AG04450 (cell line): ENCODE data around the gene C10orf90. TPM values are rescaled to one million over a fixed set of nuclear protein-coding genes. Genes with fewer than 3 reads are reported as not detected.

Experiments
- CTCF ChIA-PET: fragments of 300-600, 350-600 bp; formaldehyde crosslinking; extraction: SDS; loops from one replicate; lab custom pipeline; 2022; ENCODE audit warnings: antibody characterized with exemption, inconsistent platforms; lab: Charles Lee
- POLR2A ChIA-PET: fragments of 350-600 bp; formaldehyde crosslinking; extraction: SDS; loops from one replicate; lab custom pipeline; 2021; ENCODE audit warnings: antibody characterized with exemption, inconsistent platforms; lab: Yijun Ruan, JAX
- DNase-seq: peaks from one replicate; pipeline ENCODE4 v3.0.0-alpha.2; 2011; ENCODE audit warnings: low read depth, low spot score
- H3K27ac ChIP-seq: one replicate; pipeline ENCODE4 v1.5.1; 2012; ENCODE audit warnings: low read depth, low read length, control low read depth
- H3K27me3 ChIP-seq: one replicate; pipeline ENCODE4 v1.6.0; 2012; ENCODE audit warnings: low read length; ENCODE audit not compliant: control insufficient read depth, insufficient read depth
- H3K4me3 ChIP-seq: 2 replicates; pipeline ENCODE4 v1.5.1; 2011; ENCODE audit warnings: mild to moderate bottlenecking, low read depth, low read length, control low read depth
- H3K9me3 ChIP-seq: 2 replicates; pipeline ENCODE4 v1.5.1; 2012; ENCODE audit warnings: low read length; ENCODE audit not compliant: control insufficient read depth, insufficient read depth
- CTCF ChIP-seq: IDR thresholded peaks from 2 replicates; pipeline ENCODE4 v1.5.1; 2011; ENCODE audit warnings: low read depth, low read length, control low read depth, inconsistent platforms
- polyA plus RNA-seq: library from polyadenylated mRNA; depleted of rRNA; stranded (reverse); fragments of >200 nt; gene quantifications from 2 replicates; pipeline ENCODE4 v1.2.3, GENCODE V29; 2011

Gene C10orf90
- polyA plus RNA-seq, 1 experiment: 0.10 TPM

DNA sequence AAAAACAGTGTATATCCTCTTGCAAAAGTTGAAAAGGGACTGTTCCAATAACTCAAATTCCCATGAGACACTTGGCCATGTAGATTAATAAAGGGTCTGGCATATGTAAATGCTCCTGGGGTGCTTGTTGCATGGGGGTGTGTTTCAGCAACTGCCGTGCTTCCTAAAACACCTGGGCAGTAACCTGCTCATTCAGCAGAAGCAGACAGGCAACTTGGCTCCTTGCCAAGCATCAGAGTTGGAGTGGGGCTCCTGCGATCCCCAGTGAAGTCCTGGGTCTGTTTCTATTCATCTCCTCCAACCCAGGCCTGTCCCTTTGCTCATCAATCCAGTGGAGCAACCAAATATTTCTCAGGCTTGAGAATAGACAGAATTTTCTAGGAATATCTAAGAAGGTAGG lies 240.0 kb downstream of the C10orf90 start:
- POLR2A ChIA-PET: interaction anchor here (0.6 kb wide), 1 partner anchor 413 kb away, joined by 4 read pairs; no protein-coding TSS in a partner anchor

DNA sequence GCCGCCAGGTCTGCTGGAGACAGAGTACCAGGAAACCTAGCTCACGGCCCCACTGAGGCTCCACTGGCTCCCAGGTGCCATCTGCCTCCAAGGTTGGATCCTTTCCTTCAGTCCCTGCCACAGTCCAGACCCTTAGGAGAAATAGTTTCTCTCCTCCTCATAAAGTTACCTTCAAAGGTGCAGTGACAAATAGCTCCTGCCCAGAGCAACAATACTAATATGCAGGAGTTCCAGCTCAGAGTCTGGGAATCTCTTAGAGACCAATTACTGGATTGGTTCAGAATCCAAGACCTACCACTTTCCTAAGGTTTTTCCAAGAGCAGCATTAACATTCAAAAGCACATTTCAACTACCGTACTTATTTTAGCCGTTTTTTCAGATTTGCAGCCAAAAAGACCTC lies 241.2 kb downstream of the C10orf90 start:
- Histone ChIP-seq H3K4me3 (no peak overlapping the region), H3K9me3 (peaks cover 2% of the 10 kb centered on the region), H3K27ac (no peak overlapping the region), H3K27me3 (peaks cover 2% of the 10 kb centered on the region)
- DNase-seq: no peak
- no peak for TF ChIP-seq CTCF
- ChIA-PET CTCF (no interaction called here), POLR2A (no interaction called here)

More for the DNA sequence above, 240.0 kb downstream of the C10orf90 start:
- CTCF ChIA-PET: no interaction called here
- peaks cover 4% of the 10 kb centered on the region for H3K27me3 ChIP-seq
- no peak overlapping the region for H3K4me3 ChIP-seq
- DNase-seq: no peak
- no peak for TF ChIP-seq CTCF
- no peaks in the 10 kb centered on the region for H3K9me3 ChIP-seq
- H3K27ac ChIP-seq: no peak overlapping the region

- no peak for DNase-seq
- ChIA-PET CTCF (no interaction called here), POLR2A (no interaction called here)
Observed at GRCh38 chr10:126425489-126426065, 244.9 kb downstream of the C10orf90 start.

DNA sequence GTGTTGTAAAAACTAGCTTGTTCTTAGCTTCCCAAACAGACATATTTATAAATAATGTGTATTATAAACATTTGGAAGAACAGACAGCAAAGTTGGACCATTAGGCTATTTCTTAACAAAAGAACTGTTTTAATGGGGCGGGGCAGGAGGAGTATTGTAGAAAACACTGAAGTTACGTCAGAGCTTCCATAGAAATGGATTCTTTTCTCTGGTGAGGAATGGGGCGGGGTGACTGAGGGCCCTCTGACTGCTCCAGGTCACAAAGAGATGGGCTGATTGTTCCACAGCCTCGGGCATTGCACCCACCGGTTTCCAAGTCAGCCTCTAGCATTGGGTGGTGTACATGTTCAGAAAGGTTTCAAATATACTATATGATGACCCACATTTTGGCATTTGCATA lies 245.5 kb downstream of the C10orf90 start:
- ChIA-PET POLR2A (no interaction called here), CTCF (no interaction called here)

More at GRCh38 chr10:126425489-126426065, 244.9 kb downstream of the C10orf90 start:
- peaks cover 2% of the 10 kb centered on the region for H3K27me3 ChIP-seq
- H3K27ac ChIP-seq: no peak overlapping the region
- H3K9me3 ChIP-seq: peaks cover 9% of the 10 kb centered on the region
- H3K4me3 ChIP-seq: no peak overlapping the region
- TF ChIP-seq CTCF: no peak

More for the DNA sequence above, 245.5 kb downstream of the C10orf90 start:
- no peak for TF ChIP-seq CTCF
- Histone ChIP-seq H3K4me3 (no peak overlapping the region), H3K9me3 (peaks cover 9% of the 10 kb centered on the region), H3K27ac (no peak overlapping the region), H3K27me3 (peaks cover 2% of the 10 kb centered on the region)
- no peak for DNase-seq
